Endothelial cell (in vitro differentiated cells): ENCODE data around the gene CKS2. TPM values are rescaled to one million over a fixed set of nuclear protein-coding genes. Genes with fewer than 3 reads are reported as not detected.
A peak's percentile ranks its signal among the peaks of the same experiment; 100 is the strongest.
"Not testable (repeated sequence)": the region's sequence is repeated elsewhere in the genome, so short reads cannot be mapped to it uniquely, and the experiment has no call there.

Experiments used
- DNase-seq: peaks from one replicate; pipeline ENCODE4 v3.0.0; 2021; ENCODE audit warnings: low spot score
- H3K27ac Mint-ChIP-seq: one replicate; pipeline ENCODE4 v1.8.0; 2021; ENCODE audit warnings: mixed read lengths, inconsistent platforms; ENCODE audit not compliant: unreplicated experiment
- H3K27me3 Mint-ChIP-seq: one replicate; pipeline ENCODE4 v1.8.0; 2021; ENCODE audit warnings: mild to moderate bottlenecking, moderate library complexity, mixed read lengths, inconsistent platforms; ENCODE audit not compliant: unreplicated experiment
- H3K36me3 Mint-ChIP-seq: one replicate; pipeline ENCODE4 v1.8.0; 2021; ENCODE audit warnings: mild to moderate bottlenecking, low read depth, mixed read lengths, inconsistent platforms; ENCODE audit not compliant: unreplicated experiment
- H3K4me1 Mint-ChIP-seq: one replicate; pipeline ENCODE4 v1.8.0; 2021; ENCODE audit warnings: mild to moderate bottlenecking, mixed read lengths, inconsistent platforms; ENCODE audit not compliant: unreplicated experiment
- H3K4me3 Mint-ChIP-seq: one replicate; pipeline ENCODE4 v1.8.0; 2021; ENCODE audit warnings: mild to moderate bottlenecking, mixed read lengths, inconsistent platforms; ENCODE audit not compliant: unreplicated experiment
- H3K9me3 Mint-ChIP-seq: one replicate; pipeline ENCODE4 v1.8.0; 2021; ENCODE audit warnings: mixed read lengths, inconsistent platforms; ENCODE audit not compliant: unreplicated experiment
- CTCF ChIP-seq: fragments of 200-600 bp; sonication (generic); IDR thresholded peaks from one replicate; pipeline ENCODE4 v1.5.0; 2021; ENCODE audit warnings: antibody characterized with exemption; ENCODE audit not compliant: unreplicated experiment
- total RNA-seq: library from RNA; stranded (reverse); fragmentation: NEBNext Ultra II Directional; extraction: Animal tissue kit (Norgen Biotek cat#: 25700); gene quantifications from one replicate; pipeline ENCODE4 v1.2.1, GENCODE V29; 2021; ENCODE audit not compliant: unreplicated experiment

CKS2 gene
- total RNA-seq, 1 donor from 2014 or later: 49.2 TPM

DNA sequence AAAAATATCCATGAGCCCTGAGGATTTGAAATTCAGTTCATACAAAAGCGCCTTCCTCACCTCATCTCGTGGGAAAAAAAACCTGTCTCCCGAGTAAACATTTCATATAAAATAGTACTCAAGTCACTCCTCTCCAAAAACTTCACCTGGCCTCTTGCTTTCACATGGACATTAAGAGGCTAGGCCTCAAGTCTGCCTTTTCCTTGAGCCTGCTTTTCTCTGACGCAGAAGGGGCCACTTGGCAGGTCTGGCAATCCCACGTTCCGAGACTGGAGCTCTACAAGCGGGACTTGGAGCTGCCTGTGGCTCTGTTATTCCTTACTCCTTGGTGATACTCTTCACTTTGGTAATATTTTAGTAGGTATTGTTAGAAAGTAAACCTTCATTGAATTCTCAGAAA, 26.9 kb upstream of the CKS2 start:
- H3K27ac Mint-ChIP-seq: no peak overlapping the region
- H3K4me1 Mint-ChIP-seq: no peaks in the 10 kb centered on the region
- TF ChIP-seq CTCF: no peak
- peaks cover 8% of the 10 kb centered on the region for H3K36me3 Mint-ChIP-seq
- peak overlapping the region; percentile 52 for H3K4me3 Mint-ChIP-seq
- no peak for DNase-seq
- H3K27me3 Mint-ChIP-seq: peaks cover 4% of the 10 kb centered on the region
- no peaks in the 10 kb centered on the region for H3K9me3 Mint-ChIP-seq

DNA sequence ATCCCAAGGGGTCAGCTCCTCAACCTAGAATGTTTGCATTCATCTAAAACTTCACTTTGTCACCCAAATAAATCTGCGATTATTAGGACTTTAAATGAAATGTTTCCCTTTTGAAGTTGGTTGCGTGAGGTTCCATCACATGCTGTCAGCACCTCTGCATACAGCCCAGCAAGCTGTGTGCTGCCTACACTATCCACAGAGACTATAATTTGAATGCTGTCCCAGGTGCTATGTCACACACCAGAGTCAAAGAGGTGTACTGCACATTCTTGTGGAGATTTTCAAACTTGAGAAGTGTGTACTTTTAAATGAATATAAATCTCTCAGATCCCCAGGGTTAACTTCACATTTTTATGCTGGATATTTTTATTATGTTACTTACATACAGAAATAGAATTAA, 19.3 kb upstream of the CKS2 start:
- peaks cover 2% of the 10 kb centered on the region for H3K9me3 Mint-ChIP-seq
- TF ChIP-seq CTCF: no peak
- H3K27ac Mint-ChIP-seq: no peak overlapping the region
- peaks cover 2% of the 10 kb centered on the region for H3K27me3 Mint-ChIP-seq
- no peak overlapping the region for H3K4me3 Mint-ChIP-seq
- no peak for DNase-seq
- H3K36me3 Mint-ChIP-seq: no peaks in the 10 kb centered on the region
- H3K4me1 Mint-ChIP-seq: peaks cover 6% of the 10 kb centered on the region

- H3K9me3 Mint-ChIP-seq: peaks cover 6% of the 10 kb centered on the region
- H3K27ac Mint-ChIP-seq: no peak overlapping the region
- TF ChIP-seq CTCF: no peak
- no peaks in the 10 kb centered on the region for H3K27me3 Mint-ChIP-seq
- peaks cover 6% of the 10 kb centered on the region for H3K4me1 Mint-ChIP-seq
- no peaks in the 10 kb centered on the region for H3K36me3 Mint-ChIP-seq
- DNase-seq: no peak
- no peak overlapping the region for H3K4me3 Mint-ChIP-seq
These were observed 18.0 kb upstream of the CKS2 start for GRCh38 chr9:89293014-89293413.

DNA sequence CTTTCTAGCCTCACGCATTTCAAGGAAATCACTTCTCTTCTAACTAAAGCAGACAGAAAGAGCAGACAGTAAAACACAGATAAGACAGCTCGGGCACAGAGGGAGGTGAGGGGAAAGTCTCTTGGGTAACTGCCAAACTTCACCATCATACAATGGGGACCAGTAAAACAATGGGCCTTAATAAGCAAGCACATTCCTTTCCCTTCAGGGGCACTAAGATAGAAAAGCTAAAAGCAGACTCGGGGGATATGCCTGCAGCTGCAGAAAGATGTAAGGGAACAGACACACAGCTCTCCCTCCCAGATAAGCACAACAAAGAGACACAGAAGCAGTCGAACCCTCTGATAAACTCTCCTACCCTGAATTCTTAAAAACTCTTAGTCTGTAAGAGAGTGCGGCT, 15.6 kb upstream of the CKS2 start:
- H3K4me3 Mint-ChIP-seq: no peak overlapping the region
- H3K9me3 Mint-ChIP-seq: peaks cover 6% of the 10 kb centered on the region
- no peaks in the 10 kb centered on the region for H3K27me3 Mint-ChIP-seq
- no peak for TF ChIP-seq CTCF
- no peak for DNase-seq
- no peaks in the 10 kb centered on the region for H3K36me3 Mint-ChIP-seq
- peak overlapping the region; percentile 86 for H3K27ac Mint-ChIP-seq
- peaks cover 6% of the 10 kb centered on the region for H3K4me1 Mint-ChIP-seq

GRCh38 chr9:89301996-89302395, 9.0 kb upstream of the CKS2 start:
- not testable (repeated sequence) for DNase-seq, H3K9me3 Mint-ChIP-seq, H3K4me1 Mint-ChIP-seq, H3K36me3 Mint-ChIP-seq, H3K27ac Mint-ChIP-seq, H3K27me3 Mint-ChIP-seq, H3K4me3 Mint-ChIP-seq
